ENCODE data around the gene PLCB1.

PLCB1 gene

DNA sequence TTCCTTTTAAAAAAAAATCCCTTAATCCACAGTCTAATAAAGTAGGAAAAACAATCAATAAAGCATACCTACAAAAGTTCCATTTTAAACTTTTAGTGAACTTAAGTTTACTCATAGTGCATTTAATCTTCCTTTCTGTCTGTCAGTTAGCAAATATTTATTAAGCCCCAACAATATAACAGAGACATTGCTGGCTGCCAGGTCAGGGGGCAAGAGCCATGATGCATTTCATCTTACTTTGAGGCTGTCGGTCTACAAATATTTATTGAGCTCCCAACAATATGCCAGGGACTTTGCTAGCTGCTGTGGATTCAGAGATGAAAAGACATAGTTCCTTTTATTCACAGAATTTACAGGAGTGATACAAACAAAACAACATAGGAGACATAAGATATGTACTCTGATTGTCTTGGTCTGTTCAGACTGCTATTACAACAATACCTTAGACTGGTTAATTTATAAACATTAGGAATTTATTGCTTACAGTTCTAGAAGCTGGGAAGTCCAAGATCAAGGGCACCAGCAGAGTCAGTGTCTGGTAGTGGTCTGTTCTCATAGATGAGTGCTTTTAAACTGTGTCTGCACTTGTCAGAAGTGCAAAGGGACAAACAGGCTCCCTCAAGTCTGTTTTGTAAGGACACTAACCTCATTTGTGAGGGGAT lies 118.6 kb downstream of the PLCB1 start:
- Histone ChIP-seq H2AFZ (ENCODE audit: low read depth) (no peak overlapping the region), H3K79me2 (ENCODE audit: insufficient read depth, low read depth) (no peaks in the 10 kb centered on the region), H3K4me1 (ENCODE audit: low read depth, poor library complexity, severe bottlenecking) (peaks cover 12% of the 10 kb centered on the region), H4K20me1 (ENCODE audit: insufficient read depth) (no peaks in the 10 kb centered on the region), H3K36me3 (ENCODE audit: insufficient read depth) (no peaks in the 10 kb centered on the region), H3K9ac (no peak overlapping the region), H3K4me2 (no peak overlapping the region), H3K27me3 (ENCODE audit: insufficient read depth, low read depth) (no peaks in the 10 kb centered on the region), H3K27ac (no peak overlapping the region), H3K4me3 (IDR thresholded peaks at IDR 0.05; ENCODE audit: insufficient read depth, low read depth, low read length) (no peak overlapping the region)
- TF ChIP-seq, protein P1, sequence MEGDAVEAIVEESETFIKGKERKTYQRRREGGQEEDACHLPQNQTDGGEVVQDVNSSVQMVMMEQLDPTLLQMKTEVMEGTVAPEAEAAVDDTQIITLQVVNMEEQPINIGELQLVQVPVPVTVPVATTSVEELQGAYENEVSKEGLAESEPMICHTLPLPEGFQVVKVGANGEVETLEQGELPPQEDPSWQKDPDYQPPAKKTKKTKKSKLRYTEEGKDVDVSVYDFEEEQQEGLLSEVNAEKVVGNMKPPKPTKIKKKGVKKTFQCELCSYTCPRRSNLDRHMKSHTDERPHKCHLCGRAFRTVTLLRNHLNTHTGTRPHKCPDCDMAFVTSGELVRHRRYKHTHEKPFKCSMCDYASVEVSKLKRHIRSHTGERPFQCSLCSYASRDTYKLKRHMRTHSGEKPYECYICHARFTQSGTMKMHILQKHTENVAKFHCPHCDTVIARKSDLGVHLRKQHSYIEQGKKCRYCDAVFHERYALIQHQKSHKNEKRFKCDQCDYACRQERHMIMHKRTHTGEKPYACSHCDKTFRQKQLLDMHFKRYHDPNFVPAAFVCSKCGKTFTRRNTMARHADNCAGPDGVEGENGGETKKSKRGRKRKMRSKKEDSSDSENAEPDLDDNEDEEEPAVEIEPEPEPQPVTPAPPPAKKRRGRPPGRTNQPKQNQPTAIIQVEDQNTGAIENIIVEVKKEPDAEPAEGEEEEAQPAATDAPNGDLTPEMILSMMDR (conservative IDR thresholded peaks at IDR 0.05; ENCODE audit: low read depth, low read length), result no peak

DNA sequence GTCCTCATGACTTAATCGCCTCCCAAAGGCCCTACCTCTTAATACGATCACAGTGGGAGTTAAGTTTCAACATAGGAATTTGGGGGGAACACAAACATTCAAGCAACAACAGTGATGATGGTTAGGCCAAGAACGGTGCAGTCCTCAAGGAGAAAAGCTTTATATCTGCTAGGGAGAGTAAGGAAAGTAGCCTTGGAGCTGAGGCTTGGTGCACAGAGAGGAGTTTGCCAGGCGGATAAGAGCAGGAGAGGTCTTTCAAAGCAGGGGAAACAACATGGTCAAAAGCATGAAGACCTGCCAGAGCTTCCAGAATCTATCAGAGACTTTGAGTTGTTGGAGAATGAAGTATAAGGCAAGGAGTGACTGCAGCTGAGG lies 119.1 kb downstream of the PLCB1 start:
- H3K4me3 ChIP-seq (IDR thresholded peaks at IDR 0.05; ENCODE audit: insufficient read depth, low read depth, low read length), result no peak overlapping the region
- no peak overlapping the region for H3K27ac ChIP-seq
- TF ChIP-seq, protein P1 (conservative IDR thresholded peaks at IDR 0.05; ENCODE audit: low read depth, low read length), result no peak
- H4K20me1 ChIP-seq (ENCODE audit: insufficient read depth), result no peaks in the 10 kb centered on the region
- no peaks in the 10 kb centered on the region for H3K79me2 ChIP-seq (ENCODE audit: insufficient read depth, low read depth)
- no peaks in the 10 kb centered on the region for H3K36me3 ChIP-seq (ENCODE audit: insufficient read depth)
- no peaks in the 10 kb centered on the region for H3K27me3 ChIP-seq (ENCODE audit: insufficient read depth, low read depth)
- H3K4me2 ChIP-seq, result no peak overlapping the region
- H3K9ac ChIP-seq, result no peak overlapping the region
- H2AFZ ChIP-seq (ENCODE audit: low read depth), result no peak overlapping the region
- H3K4me1 ChIP-seq (ENCODE audit: low read depth, poor library complexity, severe bottlenecking), result peaks cover 7% of the 10 kb centered on the region

- Histone ChIP-seq H2AFZ (ENCODE audit: low read depth) (no peak overlapping the region), H3K9ac (no peak overlapping the region), H3K4me3 (IDR thresholded peaks at IDR 0.05; ENCODE audit: insufficient read depth, low read depth, low read length) (no peak overlapping the region), H3K4me1 (ENCODE audit: low read depth, poor library complexity, severe bottlenecking) (peaks cover 5% of the 10 kb centered on the region), H3K4me2 (no peak overlapping the region), H3K79me2 (ENCODE audit: insufficient read depth, low read depth) (no peaks in the 10 kb centered on the region), H3K36me3 (ENCODE audit: insufficient read depth) (no peaks in the 10 kb centered on the region), H3K27me3 (ENCODE audit: insufficient read depth, low read depth) (no peaks in the 10 kb centered on the region), H3K27ac (no peak overlapping the region), H4K20me1 (ENCODE audit: insufficient read depth) (no peaks in the 10 kb centered on the region)
- TF ChIP-seq, protein P1 (conservative IDR thresholded peaks at IDR 0.05; ENCODE audit: low read depth, low read length), result no peak
These were observed 123.0 kb downstream of the PLCB1 start for GRCh38 chr20:8254911-8255582.

DNA sequence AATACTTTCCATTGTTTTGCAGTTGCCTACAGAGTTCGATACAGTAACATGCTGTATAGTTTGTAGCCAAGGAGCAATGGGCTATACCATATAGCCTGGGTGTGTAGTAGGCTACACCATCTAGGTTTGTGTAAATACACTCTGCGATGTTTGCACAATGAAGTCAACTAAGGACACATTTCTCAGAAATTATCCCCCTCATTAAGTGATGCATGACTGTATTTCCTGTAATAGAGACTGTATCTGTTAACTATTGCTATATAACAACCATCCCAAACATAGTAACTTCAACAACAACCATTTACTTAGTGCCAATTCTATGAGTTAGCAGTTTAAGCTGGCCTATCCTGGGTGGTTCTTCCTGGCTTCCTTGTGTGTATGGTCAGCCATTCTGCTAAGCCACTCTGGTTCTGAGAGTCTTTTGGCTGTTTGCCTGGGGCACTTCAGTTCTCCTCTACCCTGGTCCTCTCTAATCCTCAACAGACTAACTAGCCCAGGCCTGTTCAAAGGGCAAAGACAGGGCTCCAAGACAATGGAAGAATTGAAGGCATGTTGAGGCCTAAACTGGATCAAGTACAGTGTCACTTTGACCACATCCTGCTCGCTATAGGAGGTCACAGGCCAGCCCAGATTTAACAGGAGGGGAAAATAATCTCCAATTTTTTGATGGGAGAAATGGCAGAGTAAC lies 124.0 kb downstream of the PLCB1 start:
- Histone ChIP-seq H3K9ac (no peak overlapping the region), H3K4me1 (ENCODE audit: low read depth, poor library complexity, severe bottlenecking) (peaks cover 5% of the 10 kb centered on the region), H2AFZ (ENCODE audit: low read depth) (no peak overlapping the region), H3K4me2 (no peak overlapping the region), H3K27ac (no peak overlapping the region), H3K27me3 (ENCODE audit: insufficient read depth, low read depth) (no peaks in the 10 kb centered on the region), H3K79me2 (ENCODE audit: insufficient read depth, low read depth) (no peaks in the 10 kb centered on the region), H3K4me3 (IDR thresholded peaks at IDR 0.05; ENCODE audit: insufficient read depth, low read depth, low read length) (no peak overlapping the region), H3K36me3 (ENCODE audit: insufficient read depth) (no peaks in the 10 kb centered on the region), H4K20me1 (ENCODE audit: insufficient read depth) (no peaks in the 10 kb centered on the region)
- TF ChIP-seq, protein P1 (conservative IDR thresholded peaks at IDR 0.05; ENCODE audit: low read depth, low read length), result no peak

All from KMS-11 (cell line).